SK-N-MC (cell line): ENCODE data around the gene VMO1.

Experiments
- EZH2 ChIP-seq: fragments of 200-600 bp; sonication (generic); IDR thresholded peaks from one replicate; pipeline ENCODE4 v1.6.1; 2017; ENCODE audit warnings: antibody characterized with exemption
- FOXP2 ChIP-seq: optimal IDR thresholded peaks from 2 replicates; pipeline ENCODE3; 2011; ENCODE audit warnings: mild to moderate bottlenecking, moderate library complexity; ENCODE audit not compliant: insufficient read depth; ENCODE audit errors: extremely low read length, control extremely low read depth

DNA sequence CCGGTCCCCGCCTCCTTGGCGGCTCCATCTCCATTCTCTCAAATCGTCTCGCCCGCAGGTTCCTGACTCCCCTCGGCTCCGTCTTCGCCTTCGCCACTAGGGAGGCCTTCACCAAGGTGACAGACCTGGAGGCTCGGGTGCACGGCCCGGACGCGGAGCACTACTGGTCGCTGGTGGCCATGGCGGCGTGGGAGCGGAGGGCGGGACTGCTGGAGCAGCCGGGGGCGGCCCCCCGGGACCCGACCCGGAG is 3.5 kb upstream of the VMO1 start:
- no peak for TF ChIP-seq EZH2
- TF ChIP-seq FOXP2: no peak
